ENCODE measurements around the gene ZSWIM8.
"Not testable (repeated sequence)": the region's sequence is repeated elsewhere in the genome, so short reads cannot be mapped to it uniquely, and the experiment has no call there.

The ZSWIM8 gene

GRCh38 chr10:73815719-73816030 lies 30.3 kb downstream of the ZSWIM8 start:
- DNase-seq = no peak

DNA sequence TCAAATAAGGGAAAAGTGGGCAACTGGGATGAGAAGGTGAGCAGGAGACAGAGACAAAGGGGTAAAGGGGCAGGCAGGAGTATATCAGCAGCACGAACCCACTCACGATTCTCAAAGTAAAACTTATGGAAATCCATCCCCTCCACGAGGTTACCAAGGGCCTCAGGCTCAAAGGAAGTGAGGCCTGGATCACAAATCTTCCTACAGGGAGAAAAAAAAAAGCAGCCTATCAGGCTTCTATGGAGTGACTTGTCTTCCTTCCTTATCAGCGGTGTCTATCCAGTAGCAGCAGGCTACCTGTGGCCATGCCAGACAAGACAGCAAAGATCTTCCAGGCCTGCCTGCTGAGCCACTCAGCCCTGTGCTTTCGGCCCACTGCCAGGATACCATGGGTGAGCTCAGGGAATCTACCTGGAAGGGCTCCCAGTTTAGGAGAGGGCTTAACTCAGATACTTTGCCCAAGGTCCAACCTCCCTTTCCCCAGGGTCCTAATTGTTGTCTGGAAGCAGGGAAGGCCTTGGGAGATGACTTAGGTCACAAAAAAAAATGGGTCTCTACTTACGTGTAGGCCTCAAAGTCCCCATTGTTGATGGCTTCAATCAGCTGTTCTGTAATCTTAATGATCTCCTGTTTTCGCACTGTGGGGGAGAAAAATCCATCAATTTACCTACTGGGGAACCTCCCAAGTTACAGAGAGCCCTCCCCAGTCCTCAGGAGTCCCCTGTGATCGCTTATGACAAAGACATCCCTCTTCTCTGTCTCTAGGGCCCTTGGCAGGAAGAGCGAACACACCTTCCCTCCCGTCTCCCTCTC lies 31.7 kb downstream of the ZSWIM8 start:
- DNase-seq = no peak

GRCh38 chr10:73817826-73818225 lies 32.4 kb downstream of the ZSWIM8 start:
- no peak for DNase-seq

DNA sequence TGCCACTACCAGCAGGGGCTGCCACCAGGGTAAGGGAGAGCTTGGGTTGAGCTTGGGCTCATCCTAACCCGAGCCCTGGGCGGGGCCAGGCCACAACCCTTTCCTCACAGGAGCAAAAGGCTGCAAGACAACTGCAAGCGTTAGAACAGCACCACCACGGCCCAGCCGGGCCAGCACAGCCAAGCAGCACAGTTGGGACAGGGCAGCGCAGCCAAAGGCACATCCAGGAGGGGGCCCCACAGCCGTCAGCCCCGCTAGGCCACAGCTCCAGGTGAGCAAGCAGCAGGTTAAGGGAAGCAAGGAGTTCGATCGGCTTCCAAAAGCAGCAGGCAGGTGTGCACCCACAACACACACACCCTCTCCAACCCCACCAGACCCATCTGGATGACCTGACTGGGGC lies 33.0 kb downstream of the ZSWIM8 start:
- no peak for DNase-seq

- DNase-seq = no peak
These were observed 33.7 kb downstream of the ZSWIM8 start for GRCh38 chr10:73819081-73819480.

DNA sequence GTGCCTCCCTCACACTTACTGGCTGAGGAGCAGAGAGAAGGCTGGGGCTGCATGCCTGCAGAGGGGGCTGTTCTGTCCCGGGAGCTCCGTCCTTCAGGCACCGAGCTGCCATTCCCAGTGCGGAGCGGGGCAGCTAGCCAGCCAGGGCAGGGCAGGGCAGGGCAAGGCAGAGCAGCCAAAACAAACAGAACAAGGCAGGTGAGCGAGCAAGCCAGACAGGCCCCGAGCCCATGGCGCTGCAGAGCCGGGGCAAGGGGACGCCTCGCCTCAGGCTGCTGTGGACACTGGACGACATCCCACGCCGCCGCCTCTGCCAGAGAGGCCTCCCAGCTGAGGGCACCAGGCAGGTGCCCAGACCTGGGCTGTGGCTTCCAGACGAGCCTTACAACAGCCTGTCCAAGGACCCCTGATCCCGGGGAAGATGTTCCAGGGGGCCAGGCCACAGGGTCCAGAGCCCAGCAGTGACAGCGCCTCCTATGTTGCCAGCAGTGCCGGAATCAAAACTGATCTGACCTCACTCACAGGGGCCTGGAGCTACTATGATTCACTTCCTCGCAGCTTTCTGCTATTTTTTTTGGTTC lies 34.2 kb downstream of the ZSWIM8 start:
- no peak for DNase-seq

DNA sequence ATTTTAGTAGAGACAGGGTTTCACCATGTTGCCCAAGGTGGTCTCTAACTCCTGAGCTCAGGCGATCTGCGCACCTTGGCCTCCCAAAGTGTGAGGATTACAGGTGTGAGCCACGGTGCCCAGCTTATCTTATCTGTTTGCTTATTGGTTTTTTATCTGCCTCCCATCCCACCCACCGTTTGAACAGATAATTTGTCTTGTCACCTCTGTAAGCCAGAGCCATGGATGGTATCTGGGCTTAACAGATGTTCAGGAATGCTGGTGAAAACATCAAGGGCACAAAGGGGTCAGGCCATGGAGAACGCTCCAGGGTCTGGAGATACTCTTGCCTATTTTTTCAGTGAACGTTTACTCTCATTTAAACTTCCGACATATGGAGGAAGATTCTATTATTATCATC lies 38.0 kb downstream of the ZSWIM8 start:
- no peak for DNase-seq

GRCh38 chr10:73824146-73824725 lies 38.8 kb downstream of the ZSWIM8 start:
- no peak for DNase-seq

GRCh38 chr10:73827346-73828089 lies 42.1 kb downstream of the ZSWIM8 start:
- DNase-seq = no peak

- DNase-seq = no peak
These were observed 42.8 kb downstream of the ZSWIM8 start for GRCh38 chr10:73828161-73828560.

- DNase-seq = not testable (repeated sequence)
These were observed 43.7 kb downstream of the ZSWIM8 start for GRCh38 chr10:73829090-73829489.

DNA sequence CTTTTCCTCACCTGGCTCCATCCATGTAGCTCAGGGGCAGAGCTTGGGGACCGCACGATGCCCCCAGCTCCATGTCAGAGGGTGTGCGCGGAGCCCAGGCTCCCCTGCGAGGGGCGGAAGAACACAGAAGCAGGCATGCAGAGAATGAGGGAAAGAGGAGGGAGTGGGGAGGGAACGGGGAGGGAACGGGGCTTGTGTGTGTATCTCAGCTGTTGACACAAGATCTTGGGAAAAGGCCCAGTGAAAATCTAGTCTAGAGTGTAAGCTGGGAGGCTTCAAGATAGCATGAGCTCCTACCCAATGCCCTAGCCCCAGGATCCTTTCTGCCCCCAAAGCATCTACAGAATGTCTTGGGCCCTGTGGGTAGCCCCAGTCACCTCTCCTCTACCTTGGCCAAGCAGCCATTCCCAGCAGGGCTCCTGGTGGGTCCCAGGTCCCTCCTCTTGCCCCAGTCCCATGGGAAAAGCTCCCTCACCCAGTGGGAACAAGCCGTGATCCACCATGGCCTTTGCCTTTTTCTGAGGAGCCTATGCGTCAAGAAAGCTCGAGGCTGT lies 51.1 kb downstream of the ZSWIM8 start:
- no peak for DNase-seq

- no peak for DNase-seq
These were observed 51.7 kb downstream of the ZSWIM8 start for GRCh38 chr10:73837072-73837471.

DNA sequence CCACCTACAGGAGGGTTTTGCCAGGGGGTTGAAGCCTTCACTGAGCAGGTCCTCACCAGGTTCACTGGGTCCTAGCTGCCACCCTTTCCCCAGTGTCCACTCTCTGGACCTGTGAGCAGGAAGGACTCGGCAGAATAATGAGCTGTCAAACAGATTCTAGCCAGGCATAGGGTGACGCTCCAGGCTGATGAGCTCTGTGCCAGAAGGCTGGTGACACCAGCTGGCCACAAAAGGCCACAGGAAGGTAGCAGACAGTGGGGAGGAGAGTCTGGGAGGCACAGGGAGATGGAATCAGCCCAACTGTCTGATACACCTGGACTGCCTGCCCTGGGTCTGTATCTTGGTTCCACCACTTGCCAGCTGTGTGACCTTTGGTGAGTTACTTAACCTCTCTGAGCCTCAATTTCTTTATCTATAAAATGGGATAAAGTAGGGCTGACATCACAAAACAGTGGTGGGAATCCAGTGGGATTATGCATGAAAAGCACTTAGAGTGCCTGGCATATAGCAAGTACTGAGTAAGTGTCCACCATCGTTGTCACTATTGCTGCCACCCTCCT lies 52.7 kb downstream of the ZSWIM8 start:
- DNase-seq = no peak

- no peak for DNase-seq
These were observed 53.4 kb downstream of the ZSWIM8 start for GRCh38 chr10:73838827-73839226.

GRCh38 chr10:73839276-73839966 lies 54.0 kb downstream of the ZSWIM8 start:
- DNase-seq = no peak

DNA sequence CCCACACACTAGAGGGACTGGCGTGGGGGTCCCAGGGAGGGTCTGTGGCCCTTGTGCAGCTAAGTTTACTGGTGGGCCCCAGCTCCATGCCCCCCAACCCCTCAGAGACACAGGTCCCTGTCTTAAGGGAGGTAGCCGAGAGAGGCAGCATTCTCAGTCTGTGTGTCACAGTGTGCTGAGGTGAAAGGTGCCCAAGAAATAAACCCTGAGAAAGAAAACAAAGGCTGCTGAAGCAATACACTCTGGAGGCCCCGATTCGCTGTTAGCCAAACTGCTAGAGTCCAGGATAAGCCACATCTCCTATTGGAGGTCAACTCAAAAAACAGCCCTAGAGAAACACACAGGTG lies 54.6 kb downstream of the ZSWIM8 start:
- DNase-seq = no peak

DNA sequence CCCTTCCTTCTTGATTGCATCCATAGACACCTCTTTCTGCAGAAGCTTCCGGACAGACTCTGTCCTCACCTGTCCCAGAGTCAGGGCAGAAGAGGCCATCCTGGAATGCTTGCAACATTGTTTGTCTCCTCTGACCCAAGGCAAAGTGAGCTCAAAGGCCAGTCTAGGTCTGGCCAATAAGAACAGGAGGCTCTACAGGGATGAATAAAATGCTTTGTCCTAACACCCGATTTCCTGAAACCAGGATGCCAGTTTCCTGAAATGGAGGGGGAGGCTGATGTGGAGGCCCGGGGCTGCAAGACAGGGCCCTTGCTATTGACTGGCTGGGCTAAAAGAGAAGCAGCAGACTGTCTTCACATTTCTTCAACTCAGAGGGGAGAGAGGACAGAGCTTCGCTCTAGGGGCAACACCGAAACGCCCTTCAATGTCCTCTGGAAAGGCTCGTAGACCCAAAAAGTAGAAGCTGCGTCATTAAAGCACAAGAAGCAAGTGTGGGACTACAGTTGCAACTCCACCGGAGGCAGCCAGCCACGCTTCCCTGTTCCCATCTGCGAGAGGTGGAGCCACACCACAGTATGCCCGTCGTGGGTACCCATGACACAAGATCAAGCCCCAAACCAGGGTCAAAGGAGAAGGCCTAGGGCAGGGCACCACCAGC lies 55.1 kb downstream of the ZSWIM8 start:
- no peak for DNase-seq

DNA sequence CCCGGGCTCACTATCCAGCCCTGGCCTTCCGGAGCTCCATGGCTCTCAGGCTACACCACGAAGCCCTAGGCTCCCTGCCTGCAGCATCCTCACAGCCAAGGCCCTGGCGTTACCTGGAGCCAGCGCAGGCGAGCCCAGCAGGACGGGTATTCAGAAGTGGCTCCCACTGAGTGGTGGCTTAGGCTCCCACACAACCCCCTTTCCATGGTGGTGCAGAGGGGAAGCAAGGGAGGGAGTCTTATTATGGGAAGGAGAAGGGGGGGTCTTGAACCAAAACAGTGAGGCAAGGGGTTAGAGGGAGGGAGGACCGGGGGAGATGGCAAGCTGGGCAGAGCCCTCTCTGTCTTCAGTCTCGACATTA lies 55.6 kb downstream of the ZSWIM8 start:
- no peak for DNase-seq

- no peak for DNase-seq
These were observed 56.3 kb downstream of the ZSWIM8 start for GRCh38 chr10:73841526-73842285.

- DNase-seq = no peak
These were observed 56.9 kb downstream of the ZSWIM8 start for GRCh38 chr10:73842349-73842748.

All from activated effector memory CD4-positive, alpha-beta T cell treated with Interleukin-2 at 50 U/mL for 16 hours (primary cell).